ENCODE results near the gene EHF.

DNA sequence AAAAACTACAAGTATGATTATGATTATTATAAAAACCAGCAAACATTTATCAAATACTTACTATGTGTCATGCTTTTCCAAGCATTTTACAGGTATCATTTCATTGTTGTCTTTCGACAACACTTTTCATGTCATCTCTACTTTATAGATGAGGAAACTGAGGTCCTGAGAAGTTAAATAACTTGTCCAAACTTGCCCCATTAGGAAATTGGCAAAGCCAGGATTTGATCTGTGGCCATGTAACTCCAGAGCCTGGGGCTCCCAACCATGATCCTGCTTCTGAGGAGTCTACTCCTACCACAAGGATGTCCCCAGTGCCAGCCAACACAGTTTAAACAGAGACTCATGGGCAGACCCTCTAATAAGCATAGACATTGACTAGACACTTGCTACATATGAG lies 15.2 kb downstream of the EHF start:
- TF ChIP-seq EZH2 (IDR thresholded peaks at IDR 0.05; ENCODE audit: insufficient read depth, poor library complexity, severe bottlenecking) (no peak), EZH2phosphoT487 (IDR thresholded peaks at IDR 0.05; ENCODE audit: insufficient read depth, low read depth) (no peak)
